HUDEP-2 (cell line): ENCODE results near the gene TTC24.
"Not testable (repeated sequence)": the region's sequence is repeated elsewhere in the genome, so short reads cannot be mapped to it uniquely, and the experiment has no call there.

ENCODE experiments used
- DNase-seq, 76 experiments: peaks; one replicate each; lab custom pipeline; 2025; ENCODE audit not compliant: unreplicated experiment in 76 of 76; lab: John Stamatoyannopoulos, UW

TTC24 gene

GRCh38 chr1:156584813-156585212 is 5.3 kb downstream of the TTC24 start:
- no peak for DNase-seq

GRCh38 chr1:156586323-156586722 is 6.8 kb downstream of the TTC24 start:
- no peak for DNase-seq

GRCh38 chr1:156586892-156587477 is 7.5 kb downstream of the TTC24 start:
- DNase-seq = no peak

GRCh38 chr1:156587927-156588326 is 8.4 kb downstream of the TTC24 start:
- not testable (repeated sequence) for DNase-seq

GRCh38 chr1:156589546-156589945 is 10.0 kb downstream of the TTC24 start:
- no peak for DNase-seq

- DNase-seq = no peak
These were observed 11.0 kb downstream of the TTC24 start for GRCh38 chr1:156590326-156591180.

- DNase-seq = peak in 2 of 76 experiments; percentile 9 to 20
These were observed 11.6 kb downstream of the TTC24 start for GRCh38 chr1:156591181-156591431.

GRCh38 chr1:156591432-156592157 is 12.1 kb downstream of the TTC24 start, which contains the start of gene NAXE:
Gene NAXE, plus strand, starts transcription at chr1:156591776. Its CDS starts 29 bp downstream, at chr1:156591805.
- peak in 56 of 76 experiments; percentile 6 to 73 (median 47) for DNase-seq

- peak in 3 of 76 experiments; percentile 37 to 45 (median 43) for DNase-seq
These were observed 12.8 kb downstream of the TTC24 start for GRCh38 chr1:156592158-156592909.

GRCh38 chr1:156592910-156593660 is 13.6 kb downstream of the TTC24 start:
- no peak for DNase-seq

- no peak for DNase-seq
These were observed 14.1 kb downstream of the TTC24 start for GRCh38 chr1:156593661-156593989.

GRCh38 chr1:156594190-156594589 is 14.7 kb downstream of the TTC24 start:
- no peak for DNase-seq

GRCh38 chr1:156595016-156595415 is 15.5 kb downstream of the TTC24 start:
- no peak for DNase-seq

- DNase-seq = no peak
These were observed 16.9 kb downstream of the TTC24 start for GRCh38 chr1:156596426-156596825.

- DNase-seq = no peak
These were observed 18.6 kb downstream of the TTC24 start for GRCh38 chr1:156598125-156598524.

- no peak for DNase-seq
These were observed 19.4 kb downstream of the TTC24 start for GRCh38 chr1:156598731-156599432.

GRCh38 chr1:156599811-156600210 is 20.3 kb downstream of the TTC24 start:
- peak in 17 of 76 experiments; percentile 8 to 58 (median 25) for DNase-seq

- DNase-seq = peak in 2 of 76 experiments; percentile 16 to 34
These were observed 21.2 kb downstream of the TTC24 start for GRCh38 chr1:156600733-156601121.

GRCh38 chr1:156601122-156601830 is 21.8 kb downstream of the TTC24 start, which contains the start of gene GPATCH4:
Gene GPATCH4, minus strand, starts transcription at chr1:156601479.
- DNase-seq = peak in 70 of 76 experiments; percentile 15 to 78 (median 56)
